Endometrium (tissue), 2 donors: Measurements from ENCODE around the gene ARID2.

ENCODE experiments used
- FAIRE-seq: peaks from 2 replicates; lab custom pipeline; 2012; peaks lifted over from hg19 to GRCh38; lab: Jason Lieb, UNC
- donor health status: control.
- donor health status: control.

The ARID2 gene

GRCh38 chr12:45720069-45720468 lies 9.4 kb upstream of the ARID2 start:
- no peak for FAIRE-seq

GRCh38 chr12:45721369-45721768 lies 8.1 kb upstream of the ARID2 start:
- FAIRE-seq: no peak

- no peak for FAIRE-seq
These were observed 7.6 kb upstream of the ARID2 start for GRCh38 chr12:45721954-45722353.

- FAIRE-seq: peak; percentile 57
These were observed 3.6 kb upstream of the ARID2 start for GRCh38 chr12:45725631-45726602.

GRCh38 chr12:45726603-45727300 lies 2.8 kb upstream of the ARID2 start:
- FAIRE-seq: no peak

- peak; percentile 72 for FAIRE-seq
These were observed 2.1 kb upstream of the ARID2 start for GRCh38 chr12:45727301-45727979.

GRCh38 chr12:45727980-45728629 lies 1.4 kb upstream of the ARID2 start:
- no peak for FAIRE-seq

GRCh38 chr12:45728630-45729232 lies 775 bp upstream of the ARID2 start:
- peak; percentile 62 for FAIRE-seq

- FAIRE-seq: no peak
These were observed 510 bp downstream of the ARID2 start for GRCh38 chr12:45730084-45730347.

GRCh38 chr12:45730348-45731189 lies 1.1 kb downstream of the ARID2 start:
- no peak for FAIRE-seq

- FAIRE-seq: peak; percentile 8
These were observed 1.8 kb downstream of the ARID2 start for GRCh38 chr12:45731190-45731775.

GRCh38 chr12:45732250-45732649 lies 2.7 kb downstream of the ARID2 start:
- FAIRE-seq: peak; percentile 29

- no peak for FAIRE-seq
These were observed 3.4 kb downstream of the ARID2 start for GRCh38 chr12:45732936-45733335.

GRCh38 chr12:45737638-45738037 lies 8.1 kb downstream of the ARID2 start:
- no peak for FAIRE-seq

GRCh38 chr12:45742590-45742989 lies 13.1 kb downstream of the ARID2 start:
- no peak for FAIRE-seq

GRCh38 chr12:45743247-45743646 lies 13.7 kb downstream of the ARID2 start:
- no peak for FAIRE-seq

GRCh38 chr12:45745861-45746277 lies 16.4 kb downstream of the ARID2 start:
- peak; percentile 87 for FAIRE-seq

GRCh38 chr12:45756666-45757065 lies 27.2 kb downstream of the ARID2 start:
- FAIRE-seq: no peak

GRCh38 chr12:45757172-45757571 lies 27.7 kb downstream of the ARID2 start:
- FAIRE-seq: no peak

GRCh38 chr12:45760333-45760732 lies 30.8 kb downstream of the ARID2 start:
- no peak for FAIRE-seq
